Activated B cell treated with CpG ODN at 0.5 μM for 24 hours (primary cell): ENCODE results near the gene ZSCAN21. TPM values are rescaled to one million over a fixed set of nuclear protein-coding genes. Genes with fewer than 3 reads are reported as not detected.
A peak's percentile ranks its signal among the peaks of the same experiment; 100 is the strongest.

Experiments used
- ATAC-seq: fragments of 200-7000 bp; cut with Tn5 transposase; one replicate; pipeline ENCODE4 v1.10.0; 2021; ENCODE audit warnings: low read depth, mild to moderate bottlenecking, moderate library complexity
- CTCF ChIA-PET: fragments of 350-600 bp; sonication (Branson Sonifier 250); formaldehyde crosslinking; loops from one replicate; lab custom pipeline; 2021; ENCODE audit warnings: antibody characterized with exemption; lab: Charles Lee
- POLR2A ChIA-PET: fragments of 350-600 bp; sonication (Branson Sonifier 250); formaldehyde crosslinking; loops from one replicate; lab custom pipeline; 2021; ENCODE audit warnings: antibody characterized with exemption; lab: Charles Lee
- DNase-seq: peaks from one replicate; pipeline ENCODE4 v3.0.0; 2022
- H3K27ac Mint-ChIP-seq: one replicate; pipeline ENCODE4 v1.8.0; 2020; ENCODE audit warnings: mixed read lengths
- H3K27me3 Mint-ChIP-seq: one replicate; pipeline ENCODE4 v1.8.0; 2021; ENCODE audit warnings: mixed read lengths
- H3K36me3 Mint-ChIP-seq: one replicate; pipeline ENCODE4 v1.8.0; 2021; ENCODE audit warnings: low read depth, mixed read lengths
- H3K4me1 Mint-ChIP-seq: one replicate; pipeline ENCODE4 v1.8.0; 2021; ENCODE audit warnings: mixed read lengths
- H3K4me3 Mint-ChIP-seq: one replicate; pipeline ENCODE4 v1.8.0; 2020; ENCODE audit warnings: mild to moderate bottlenecking, mixed read lengths
- H3K9me3 Mint-ChIP-seq: one replicate; pipeline ENCODE4 v1.8.0; 2020; ENCODE audit warnings: mixed read lengths
- intact Hi-C: fragments of 100-400 bp; cut with micrococcal nuclease; formaldehyde crosslinking; loops from one replicate; pipeline ENCODE4 v1.15.1; 2024
- total RNA-seq: library from RNA; stranded (reverse); gene quantifications from 2 replicates; pipeline ENCODE4 v1.2.3, GENCODE V29; 2022
- TF ChIP-seq, protein P1 (sequence below): fragments of 200-600 bp; IDR thresholded peaks from one replicate; pipeline ENCODE4 v1.8.0; 2022; ENCODE audit warnings: antibody characterized with exemption, mild to moderate bottlenecking

ZSCAN21 gene
- total RNA-seq, 1 donor from 2014 or later = 11.3 TPM

DNA sequence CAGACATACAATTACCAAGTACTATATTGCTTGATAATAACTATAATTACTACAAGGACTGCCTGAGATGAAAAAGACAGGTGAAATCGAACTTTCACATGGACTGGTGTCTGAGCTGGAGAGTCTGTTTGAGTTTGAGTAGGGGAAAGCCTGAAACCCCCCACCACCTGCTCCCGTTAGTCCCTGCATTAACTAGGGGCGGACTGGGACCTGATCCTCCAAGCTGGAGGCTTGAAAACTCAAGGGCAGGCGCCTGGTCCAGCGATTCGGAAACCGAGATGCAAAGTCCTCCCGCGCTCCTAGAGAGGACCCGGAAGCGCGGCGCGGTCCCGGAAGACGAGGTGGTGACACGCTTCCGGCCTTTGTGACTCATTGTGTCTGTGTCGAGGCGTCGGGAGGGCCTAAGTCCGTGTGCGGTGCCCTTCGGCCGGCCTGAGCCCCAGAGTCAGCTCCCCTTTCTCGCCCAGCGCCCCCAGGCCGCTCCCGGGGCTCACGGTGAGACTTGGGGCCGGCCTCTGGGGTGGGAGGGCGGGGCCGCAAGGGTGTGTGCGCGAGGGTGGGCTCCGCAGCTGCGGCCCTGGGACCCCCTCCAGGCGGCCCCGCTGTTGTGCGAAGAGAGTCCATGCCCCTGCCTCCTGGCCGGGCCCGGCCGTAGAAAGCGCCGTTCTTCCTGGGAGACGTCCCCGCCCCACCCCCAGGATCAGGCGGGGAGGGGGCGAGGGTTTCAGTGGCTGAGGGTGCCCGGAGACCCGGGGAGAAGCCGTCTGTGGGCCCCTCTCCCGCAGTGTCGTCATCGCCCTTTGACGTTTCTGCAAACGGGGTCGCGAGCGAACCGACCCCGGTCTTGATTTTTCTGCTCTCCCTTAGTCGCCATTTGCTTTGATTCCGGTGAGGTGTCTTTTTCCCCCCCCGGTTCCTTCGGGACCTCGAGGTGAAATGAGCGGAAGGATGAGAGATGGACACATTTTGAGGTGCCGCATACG lies 34.1 kb upstream of the ZSCAN21 start, which contains the start of gene ZKSCAN1:
Gene ZKSCAN1 (plus strand): TSS at position 365 of the 983 bp plus-strand sequence. CDS start 7,911 bp downstream, outside the sequence.
- POLR2A ChIA-PET = interaction anchor here (0.6 to 3.0 kb wide), 18 partner anchors 14 to 860 kb away, joined by 3 to 38 read pairs (median 4); partner anchors contain the start of genes AP4M1, COPS6, GNB2 and LAMTOR4

DNA sequence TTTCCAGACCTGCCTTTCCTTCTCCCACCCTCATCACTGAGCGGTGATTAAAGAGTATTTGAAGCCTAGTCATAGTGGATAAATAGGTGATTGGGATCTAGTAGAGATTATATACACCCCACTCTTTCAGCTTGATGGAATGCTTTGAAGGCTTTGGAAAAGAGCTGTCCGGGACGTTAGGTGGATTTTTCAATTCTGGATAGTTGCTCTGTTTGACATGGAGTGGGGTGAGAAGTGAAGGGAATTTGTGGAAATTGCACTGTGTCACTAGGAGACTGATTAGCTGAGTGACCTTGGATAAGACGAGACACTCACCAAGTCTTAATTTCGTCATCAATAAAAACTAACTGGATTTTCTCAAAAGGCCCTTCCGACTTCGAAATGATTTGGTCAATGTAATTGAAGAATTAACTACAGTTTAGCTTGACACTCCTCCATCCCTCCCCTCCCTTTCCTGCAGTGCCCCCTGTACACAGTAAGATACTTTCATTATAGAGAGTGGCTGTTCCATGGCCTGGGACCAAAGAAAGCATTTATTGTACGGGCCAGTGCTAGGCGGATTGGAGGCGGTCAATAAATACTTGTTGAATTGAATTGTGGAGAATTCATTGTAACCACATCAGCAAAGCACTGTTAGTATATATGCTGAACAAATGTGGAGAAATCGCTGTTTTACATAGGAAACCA lies 33.2 kb upstream of the ZSCAN21 start:
- POLR2A ChIA-PET = interaction anchor here (0.6 to 3.0 kb wide), 8 partner anchors 12 to 399 kb away, joined by 3 to 38 read pairs (median 4); partner anchors contain the start of genes ZSCAN21 and ZSCAN25
- DNase-seq = no peak
- Mint-ChIP-seq H3K27me3 (peaks cover 4% of the 10 kb centered on the region), H3K27ac (peak overlapping the region; percentile 84), H3K4me3 (peak overlapping the region; percentile 90), H3K9me3 (no peaks in the 10 kb centered on the region), H3K4me1 (peaks cover 34% of the 10 kb centered on the region), H3K36me3 (peaks cover 21% of the 10 kb centered on the region)
- no peak for ATAC-seq
- intact Hi-C loops = no loop called here
- CTCF ChIA-PET = interaction anchor here (0.6 to 1.1 kb wide), 2 partner anchors 26 to 545 kb away, joined by 3 read pairs; no protein-coding TSS in a partner anchor
- TF ChIP-seq, protein P1, sequence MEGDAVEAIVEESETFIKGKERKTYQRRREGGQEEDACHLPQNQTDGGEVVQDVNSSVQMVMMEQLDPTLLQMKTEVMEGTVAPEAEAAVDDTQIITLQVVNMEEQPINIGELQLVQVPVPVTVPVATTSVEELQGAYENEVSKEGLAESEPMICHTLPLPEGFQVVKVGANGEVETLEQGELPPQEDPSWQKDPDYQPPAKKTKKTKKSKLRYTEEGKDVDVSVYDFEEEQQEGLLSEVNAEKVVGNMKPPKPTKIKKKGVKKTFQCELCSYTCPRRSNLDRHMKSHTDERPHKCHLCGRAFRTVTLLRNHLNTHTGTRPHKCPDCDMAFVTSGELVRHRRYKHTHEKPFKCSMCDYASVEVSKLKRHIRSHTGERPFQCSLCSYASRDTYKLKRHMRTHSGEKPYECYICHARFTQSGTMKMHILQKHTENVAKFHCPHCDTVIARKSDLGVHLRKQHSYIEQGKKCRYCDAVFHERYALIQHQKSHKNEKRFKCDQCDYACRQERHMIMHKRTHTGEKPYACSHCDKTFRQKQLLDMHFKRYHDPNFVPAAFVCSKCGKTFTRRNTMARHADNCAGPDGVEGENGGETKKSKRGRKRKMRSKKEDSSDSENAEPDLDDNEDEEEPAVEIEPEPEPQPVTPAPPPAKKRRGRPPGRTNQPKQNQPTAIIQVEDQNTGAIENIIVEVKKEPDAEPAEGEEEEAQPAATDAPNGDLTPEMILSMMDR = no peak

More for the DNA sequence above, 34.1 kb upstream of the ZSCAN21 start, which contains the start of gene ZKSCAN1:
- peaks cover 19% of the 10 kb centered on the region for H3K36me3 Mint-ChIP-seq
- TF ChIP-seq, protein P1 = no peak
- H3K4me1 Mint-ChIP-seq = peaks cover 34% of the 10 kb centered on the region
- ATAC-seq (peak; percentile 97), DNase-seq (peak; percentile 76)
- peaks cover 6% of the 10 kb centered on the region for H3K27me3 Mint-ChIP-seq
- CTCF ChIA-PET = interaction anchor here (0.6 to 1.2 kb wide), 3 partner anchors 25 to 544 kb away, joined by 3 read pairs; no protein-coding TSS in a partner anchor
- H3K9me3 Mint-ChIP-seq = no peaks in the 10 kb centered on the region
- intact Hi-C loops = loop anchor here (1.0 to 2.0 kb wide), 6 partner anchors 18 to 543 kb away; partner anchors contain the start of genes TRIM4, ZKSCAN5, ZNF3 and ZNF789
- peak within 1 kb of the TSS; percentile 84 for H3K27ac Mint-ChIP-seq
- peak within 1 kb of the TSS; percentile 90 for H3K4me3 Mint-ChIP-seq

DNA sequence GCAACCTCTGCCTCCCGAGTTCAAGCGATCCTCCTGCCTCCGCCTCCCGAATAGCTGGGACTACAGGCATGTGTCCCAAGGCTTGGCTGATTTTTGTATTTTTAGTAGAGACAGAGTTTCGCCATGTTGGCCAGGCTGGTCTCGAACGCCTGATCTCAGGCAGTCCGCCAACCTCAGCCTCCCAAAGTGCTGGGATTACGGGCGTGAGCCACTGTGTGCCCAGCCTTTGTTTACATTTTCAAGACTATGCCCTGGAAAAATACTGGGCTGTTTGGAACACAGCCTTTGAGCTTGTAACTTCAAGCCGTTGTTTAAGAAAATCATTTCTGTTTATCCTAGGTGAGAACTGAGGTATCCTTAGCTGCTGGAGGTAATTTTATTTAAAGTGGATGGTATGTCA lies 32.3 kb upstream of the ZSCAN21 start:
- H3K4me3 Mint-ChIP-seq = no peak overlapping the region
- intact Hi-C loops = no loop called here
- no peaks in the 10 kb centered on the region for H3K27me3 Mint-ChIP-seq
- no peak overlapping the region for H3K27ac Mint-ChIP-seq
- H3K4me1 Mint-ChIP-seq = peaks cover 34% of the 10 kb centered on the region
- ChIA-PET CTCF (no interaction called here), POLR2A (no interaction called here)
- H3K36me3 Mint-ChIP-seq = peaks cover 28% of the 10 kb centered on the region
- TF ChIP-seq, protein P1 = no peak
- H3K9me3 Mint-ChIP-seq = no peaks in the 10 kb centered on the region
- ATAC-seq = no peak
- DNase-seq = no peak

DNA sequence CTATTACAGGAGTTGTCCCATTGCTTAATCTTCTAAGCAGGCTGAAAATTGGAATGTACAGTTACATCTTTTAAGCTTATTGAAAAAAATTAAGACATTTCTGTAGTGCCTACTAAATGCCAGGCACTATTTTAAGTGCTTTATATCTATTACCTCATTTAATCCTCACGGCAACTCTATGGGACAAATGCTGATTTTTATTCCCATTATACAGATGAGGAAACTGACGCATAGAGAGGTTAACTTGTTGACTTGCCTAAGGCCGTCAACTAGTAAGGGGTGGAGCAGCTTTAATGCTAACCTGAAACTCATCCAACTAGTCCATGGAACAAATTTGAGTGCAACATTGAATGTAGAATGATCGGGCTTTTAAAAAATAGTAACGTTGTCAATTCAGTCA lies 31.7 kb upstream of the ZSCAN21 start:
- no peak for ATAC-seq
- intact Hi-C loops = no loop called here

More for the DNA sequence above, 31.7 kb upstream of the ZSCAN21 start:
- Mint-ChIP-seq H3K27ac (no peak overlapping the region), H3K9me3 (no peaks in the 10 kb centered on the region), H3K4me1 (peaks cover 34% of the 10 kb centered on the region), H3K27me3 (no peaks in the 10 kb centered on the region), H3K36me3 (peaks cover 33% of the 10 kb centered on the region), H3K4me3 (no peak overlapping the region)
- POLR2A ChIA-PET = interaction anchor here (0.7 kb wide), 1 partner anchor 512 kb away, joined by 3 read pairs; no protein-coding TSS in a partner anchor
- CTCF ChIA-PET = no interaction called here
- TF ChIP-seq, protein P1 = no peak
- DNase-seq = no peak
